GM15510 (cell line): ENCODE measurements around the gene DLGAP1.

Source experiments
- POLR2A ChIP-seq: IDR thresholded peaks from 3 replicates; pipeline ENCODE4 v1.6.1; 2011; ENCODE audit warnings: borderline replicate concordance; ENCODE audit not compliant: insufficient read length; ENCODE audit errors: extremely low read depth

The DLGAP1 gene

DNA sequence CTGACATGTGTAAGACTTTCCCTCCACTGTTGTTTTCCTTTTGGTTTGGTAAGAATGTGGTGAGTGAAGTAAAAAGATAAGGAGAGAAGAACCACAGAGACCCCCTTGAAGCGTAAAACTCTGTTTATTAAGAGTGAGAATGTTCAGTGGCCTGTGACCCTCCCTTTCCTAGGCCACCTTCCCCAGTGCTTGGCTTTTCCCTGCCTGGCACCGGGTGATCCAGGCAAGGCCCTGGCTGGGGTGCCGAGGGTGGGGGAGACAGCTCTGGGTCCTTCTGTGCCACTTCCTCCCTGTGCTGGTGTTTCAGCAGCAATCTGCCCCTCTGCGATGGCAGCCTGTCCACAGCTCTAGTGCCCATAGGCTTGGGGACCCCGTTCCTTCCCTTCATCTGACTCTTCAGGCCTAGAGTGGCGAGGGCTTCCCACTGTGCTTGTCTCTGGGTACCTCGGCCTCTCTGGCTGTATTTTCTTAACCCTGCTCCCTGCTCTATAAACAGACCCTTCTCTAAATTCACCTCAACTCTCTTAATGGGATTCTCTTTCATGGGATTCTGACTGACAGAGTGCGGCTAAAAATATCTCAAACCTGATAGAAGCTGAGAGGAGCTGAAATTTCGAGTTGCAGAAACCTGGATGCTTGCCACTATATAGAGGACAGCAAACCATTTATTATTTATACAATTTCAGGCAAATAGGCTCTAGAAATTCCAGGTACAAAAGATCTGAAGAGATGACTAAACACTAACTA lies 461.0 kb downstream of the DLGAP1 start:
- no peak for TF ChIP-seq POLR2A

DNA sequence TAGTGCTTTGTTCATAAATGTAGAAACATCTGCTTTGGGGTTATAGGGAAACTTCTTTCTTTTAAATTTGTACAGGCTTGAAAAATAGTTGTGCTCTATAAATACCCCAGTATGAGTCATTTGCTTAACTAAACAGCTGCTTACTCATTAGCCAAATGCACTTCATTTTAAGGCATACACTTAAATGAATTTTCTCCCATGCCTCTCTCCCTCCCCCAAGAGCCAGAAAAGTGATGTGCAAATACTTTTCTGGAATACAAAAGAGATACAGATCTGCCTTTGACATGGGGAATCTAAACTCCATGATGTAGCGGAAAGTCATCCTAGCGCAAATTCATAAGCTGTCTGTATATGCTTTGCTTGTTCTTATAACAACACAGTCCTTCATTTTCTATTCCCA lies 469.4 kb downstream of the DLGAP1 start:
- no peak for TF ChIP-seq POLR2A

DNA sequence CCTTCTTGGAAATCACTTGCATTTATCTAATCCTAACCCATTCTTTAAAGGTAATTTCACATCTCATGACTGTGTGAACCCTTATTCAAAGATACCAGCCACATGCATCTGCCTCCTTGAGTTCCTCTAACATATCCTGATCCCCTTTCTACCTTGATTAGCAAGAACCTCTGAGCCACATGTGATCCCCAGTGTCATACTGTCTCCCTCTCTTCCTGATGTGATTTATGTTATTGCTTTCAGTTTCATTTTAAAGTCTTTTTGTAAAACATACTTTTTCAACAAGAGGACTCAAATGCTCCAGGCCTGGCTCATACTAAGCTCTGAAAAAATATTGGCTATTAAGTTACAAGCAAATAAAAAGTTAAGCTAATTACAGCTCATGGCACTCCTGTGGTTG lies 470.1 kb downstream of the DLGAP1 start:
- no peak for TF ChIP-seq POLR2A

DNA sequence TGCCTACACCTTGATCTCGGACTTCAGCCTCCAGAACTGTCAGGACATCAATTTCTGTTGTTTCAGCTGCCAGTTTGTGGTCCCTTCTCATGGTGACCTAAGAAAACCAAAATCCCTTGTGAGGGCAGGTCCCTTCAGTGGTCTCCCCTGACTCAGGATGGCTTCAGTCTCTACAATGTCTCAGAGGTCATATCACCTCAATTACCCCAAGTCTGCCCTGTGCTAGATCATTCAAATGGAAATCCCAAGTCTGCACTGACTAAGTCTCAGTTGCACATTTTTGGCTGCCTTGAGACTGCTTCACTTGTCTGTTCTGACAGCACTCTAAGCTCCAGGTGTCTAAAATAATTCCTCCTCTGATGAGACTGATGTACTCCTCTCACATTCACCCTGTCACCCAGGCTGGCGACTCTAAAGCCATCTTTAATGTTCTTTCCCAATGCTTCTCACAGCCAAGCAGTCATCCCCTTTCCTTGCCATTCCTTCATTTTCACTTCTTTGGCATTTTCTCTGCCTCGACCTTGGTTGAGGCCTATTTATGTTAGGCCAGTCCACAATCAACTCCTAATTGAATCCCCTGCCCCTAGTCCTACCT lies 470.8 kb downstream of the DLGAP1 start:
- TF ChIP-seq POLR2A = no peak

DNA sequence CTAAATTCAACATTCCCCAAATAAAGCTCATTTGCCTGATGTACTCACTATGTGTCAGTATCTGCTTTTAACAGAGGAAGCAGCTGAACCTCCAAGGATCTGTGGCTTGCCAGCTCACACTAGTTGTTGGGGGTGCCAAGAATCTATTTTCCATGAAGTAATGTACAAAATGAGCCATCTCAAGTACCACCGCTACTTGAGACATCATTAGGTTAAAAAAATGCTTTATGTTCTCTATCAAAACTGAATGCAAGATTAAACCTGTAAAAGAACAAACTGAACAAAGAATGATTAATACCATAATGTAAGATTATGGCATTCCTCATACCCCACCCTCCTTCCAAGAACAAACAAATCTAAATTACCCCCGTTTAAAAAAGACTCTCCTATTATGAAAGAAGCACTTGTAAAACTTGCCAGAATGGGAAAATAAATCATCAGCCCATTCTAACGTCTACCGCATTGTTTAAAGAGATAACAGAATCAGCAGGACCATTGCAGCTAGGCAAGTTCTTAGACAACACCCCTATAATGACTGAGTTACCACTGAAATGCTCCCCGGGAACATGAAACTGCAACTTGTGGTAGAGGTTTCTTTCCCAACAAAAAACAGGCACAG lies 471.6 kb downstream of the DLGAP1 start:
- no peak for TF ChIP-seq POLR2A

DNA sequence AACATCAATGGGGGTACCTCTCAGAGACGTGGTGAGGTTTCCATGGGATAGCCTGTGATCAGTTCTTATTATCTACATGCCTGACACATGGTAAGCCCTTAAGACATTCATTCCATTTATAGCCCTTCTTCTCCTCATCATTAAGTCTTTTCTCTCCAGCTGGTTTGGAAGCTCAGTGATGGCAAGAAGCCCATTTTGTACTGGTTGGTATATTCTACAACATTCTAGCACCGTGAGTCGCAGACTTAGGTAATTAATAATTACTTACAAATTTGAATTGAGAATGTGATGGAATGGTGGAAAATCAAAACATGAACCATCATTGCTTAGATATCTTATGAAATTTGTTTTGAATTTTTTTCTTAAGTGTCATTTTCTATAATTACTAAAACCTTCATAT lies 472.6 kb downstream of the DLGAP1 start:
- no peak for TF ChIP-seq POLR2A

DNA sequence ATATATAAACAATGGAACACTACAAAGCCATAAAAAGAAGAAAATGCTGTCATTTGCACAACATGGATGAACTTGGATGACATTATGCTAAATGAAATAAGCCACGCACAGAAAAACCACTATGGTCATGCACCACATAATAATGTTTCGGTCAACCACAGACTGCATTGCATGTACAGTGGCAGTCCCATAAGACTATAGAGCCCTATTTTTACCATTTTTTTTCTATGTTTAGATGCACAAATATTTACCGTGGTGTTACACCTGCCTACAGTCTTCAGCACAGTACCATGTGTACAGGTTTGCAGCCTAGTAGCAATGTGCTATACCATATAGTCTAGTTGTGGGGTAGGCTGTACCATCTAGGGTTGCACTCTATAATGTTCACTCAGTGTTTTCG lies 476.1 kb downstream of the DLGAP1 start:
- TF ChIP-seq POLR2A = no peak

DNA sequence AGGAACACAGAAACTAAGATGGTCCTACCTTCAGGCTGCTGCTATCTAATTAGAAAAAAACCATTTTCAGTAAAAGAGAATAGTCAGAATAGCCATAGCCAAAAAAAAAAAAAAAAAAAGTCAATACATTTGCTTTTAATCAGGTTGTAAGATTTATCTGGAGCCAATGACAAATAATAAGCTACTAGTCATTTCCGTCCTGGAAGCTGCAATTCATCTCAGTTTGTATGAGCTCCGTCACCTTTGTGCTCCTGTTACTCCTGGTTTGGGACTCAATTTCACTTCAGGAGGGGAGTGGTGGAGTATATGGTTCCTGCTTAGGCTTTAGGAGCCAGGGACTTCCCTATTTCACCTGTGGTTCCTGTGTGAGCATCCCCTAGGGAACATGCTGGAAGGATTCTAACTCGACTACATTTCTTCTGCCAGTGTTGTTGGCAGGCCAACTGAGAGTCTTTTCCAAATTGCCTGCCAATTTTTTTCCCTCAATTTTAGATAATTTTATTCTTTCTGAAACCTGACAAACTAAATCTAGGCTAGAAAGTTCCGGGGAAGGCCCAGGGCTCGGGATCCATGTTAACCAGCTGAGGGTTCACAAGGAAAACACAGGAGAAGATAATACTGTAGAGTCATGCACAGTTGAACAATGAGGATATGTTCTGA lies 481.8 kb downstream of the DLGAP1 start:
- TF ChIP-seq POLR2A = no peak

DNA sequence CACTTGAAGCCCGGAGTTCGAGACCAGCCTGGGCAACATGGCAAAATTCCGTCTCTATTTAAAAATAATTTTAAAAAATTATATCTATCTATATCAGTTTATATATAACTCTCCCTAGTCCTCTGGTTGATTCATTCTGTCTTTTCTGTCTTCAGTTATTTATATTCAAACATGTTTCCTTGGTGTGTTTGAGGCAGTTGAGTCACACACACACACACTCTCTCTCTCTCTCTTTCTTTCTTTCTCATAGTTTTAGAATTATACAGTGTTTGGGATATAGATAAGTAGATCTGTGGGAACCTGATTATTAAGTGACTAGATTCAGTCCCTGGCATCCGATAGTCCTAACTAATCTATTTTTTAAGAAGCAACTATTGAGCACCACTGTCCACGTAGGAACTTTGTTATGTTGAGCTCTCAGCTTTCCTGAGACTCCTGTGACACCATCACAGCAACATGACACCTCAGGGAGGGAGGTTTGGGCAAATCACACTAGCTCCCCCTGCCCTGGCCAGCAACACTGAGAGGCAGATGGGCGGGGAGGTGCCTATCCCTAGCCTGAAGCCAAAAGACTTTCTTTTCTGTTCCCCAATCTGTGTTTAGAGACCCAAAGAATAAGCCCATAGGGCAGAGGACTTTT lies 482.7 kb downstream of the DLGAP1 start:
- TF ChIP-seq POLR2A = no peak

DNA sequence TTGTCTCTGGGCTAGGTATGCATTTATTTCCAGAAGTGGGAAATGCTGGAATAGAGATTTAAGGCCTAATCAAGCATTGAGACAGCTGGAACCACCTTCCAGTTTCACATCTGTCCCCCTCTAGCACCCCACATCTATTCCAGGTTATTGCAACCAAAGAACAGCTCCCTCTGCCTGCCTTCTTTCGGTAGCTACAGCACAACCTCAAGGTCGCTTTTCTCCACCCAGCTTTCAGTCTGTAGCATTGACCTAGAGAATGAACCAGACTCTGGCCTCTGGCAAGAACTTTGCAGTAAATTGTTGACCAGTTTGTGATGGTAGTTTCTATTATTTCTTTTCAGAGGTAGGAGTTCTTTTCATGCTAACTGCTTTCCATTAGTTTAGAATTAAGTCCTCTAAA lies 484.2 kb downstream of the DLGAP1 start:
- TF ChIP-seq POLR2A = no peak

DNA sequence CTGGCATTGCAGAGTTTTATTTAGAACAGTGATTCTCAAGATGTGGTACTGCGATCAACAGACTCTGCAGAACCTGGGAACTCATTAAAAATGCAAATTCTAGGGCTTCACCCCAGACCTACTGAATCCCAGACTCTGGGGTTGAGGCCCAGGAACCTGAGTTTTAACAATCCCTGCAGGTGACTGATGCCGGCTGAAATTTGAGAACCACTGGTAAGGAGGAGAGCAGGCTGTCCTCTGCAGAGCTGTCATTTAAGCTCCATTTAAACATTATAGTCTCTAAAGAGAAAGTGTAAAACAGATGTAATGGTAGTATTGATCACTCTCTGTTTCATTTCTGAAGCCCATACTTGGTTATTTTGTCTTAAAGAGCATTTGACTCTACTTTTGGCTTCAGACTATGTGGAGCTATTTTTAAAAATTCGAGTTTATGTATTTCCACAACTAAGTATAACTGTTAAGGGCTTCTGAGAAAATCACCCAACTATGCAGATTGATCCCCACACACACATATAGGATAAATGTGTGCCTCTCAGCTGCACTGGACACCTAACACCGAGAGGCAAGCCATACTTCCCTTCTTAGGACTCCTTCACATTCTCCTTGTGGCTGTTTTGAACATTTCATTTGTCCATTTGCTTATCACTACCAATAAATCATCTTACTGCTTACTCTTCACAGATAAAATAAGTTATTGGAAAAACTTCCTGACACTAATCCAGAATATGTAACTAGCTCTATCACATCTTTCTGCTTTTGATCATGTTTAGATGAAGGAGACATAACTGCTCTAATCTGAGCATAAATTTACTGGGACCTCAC lies 487.5 kb downstream of the DLGAP1 start:
- TF ChIP-seq POLR2A = no peak

DNA sequence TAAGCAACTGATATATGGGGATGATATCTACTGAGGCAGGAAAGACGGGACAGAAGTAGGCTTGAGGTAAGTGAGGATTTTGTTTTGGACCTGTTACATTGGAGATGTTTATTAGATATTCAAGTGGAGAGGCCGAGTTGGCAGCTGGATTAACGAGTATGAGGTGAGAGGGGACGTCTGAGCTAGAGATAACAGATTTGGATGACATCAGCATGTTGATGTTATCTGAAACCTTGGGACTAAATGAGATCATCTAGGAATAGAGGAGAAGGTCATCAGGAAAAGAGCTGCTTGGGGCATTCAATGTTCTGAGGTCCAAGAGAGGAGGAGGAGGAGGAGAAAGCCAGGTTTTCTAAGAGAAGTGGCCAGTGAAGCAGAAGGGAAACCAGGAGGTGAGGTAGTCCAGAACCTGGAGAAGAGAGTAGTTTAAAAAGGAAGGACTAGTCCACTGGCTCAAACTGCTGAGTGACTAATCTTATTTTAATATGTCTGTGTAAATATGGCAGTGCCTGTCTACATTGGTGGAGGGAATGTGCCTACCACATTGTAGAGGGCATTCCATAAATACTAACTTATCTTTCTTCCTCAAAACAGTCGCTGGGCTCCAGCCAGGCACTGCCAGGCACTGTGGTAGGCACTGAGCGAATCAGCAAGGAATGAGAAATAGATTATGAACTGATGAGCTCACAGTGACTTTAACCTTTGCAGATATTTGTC lies 488.3 kb downstream of the DLGAP1 start:
- TF ChIP-seq POLR2A = no peak

DNA sequence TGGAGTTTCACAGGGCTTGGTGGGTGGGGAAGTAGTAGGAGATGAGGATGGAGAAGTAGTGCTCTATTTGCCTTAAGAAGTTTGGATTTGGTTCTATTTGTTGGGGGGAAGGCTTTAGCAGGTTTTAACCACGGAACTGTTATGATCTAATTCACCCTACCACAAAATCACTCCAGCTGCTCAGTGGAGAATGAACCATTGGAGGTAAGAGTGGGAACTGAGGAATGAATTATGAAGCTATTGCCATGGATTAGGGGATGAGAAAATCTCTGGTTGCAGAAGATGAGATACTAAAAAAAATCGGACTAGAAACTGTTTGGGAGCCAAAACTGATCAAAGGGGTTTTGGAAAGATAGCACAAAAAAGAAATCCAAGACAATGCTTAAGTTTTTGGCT lies 488.9 kb downstream of the DLGAP1 start:
- TF ChIP-seq POLR2A = no peak

DNA sequence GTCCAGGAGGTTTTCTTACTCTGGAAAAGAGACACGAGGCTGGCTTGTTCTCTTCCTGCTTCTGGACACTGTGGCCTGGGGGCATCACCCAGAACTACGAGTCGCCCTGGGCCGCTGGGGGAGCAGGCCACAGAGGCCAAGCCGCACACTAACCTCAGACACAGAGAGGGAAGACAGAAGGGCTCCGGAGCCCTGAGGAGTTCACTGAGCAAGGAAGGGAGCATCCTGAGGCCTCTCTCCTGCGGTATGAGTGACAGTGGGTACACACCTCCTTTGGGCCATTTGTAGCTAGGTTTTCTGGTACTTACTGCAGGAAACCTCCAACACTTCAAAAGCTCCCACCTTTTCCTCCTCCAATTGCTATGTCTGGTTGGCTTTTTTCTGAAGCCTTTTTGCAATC lies 494.1 kb downstream of the DLGAP1 start:
- no peak for TF ChIP-seq POLR2A
